ENCODE data around the gene NOL3.
"Not testable (repeated sequence)": the region's sequence is repeated elsewhere in the genome, so short reads cannot be mapped to it uniquely, and the experiment has no call there.

NOL3 gene

DNA sequence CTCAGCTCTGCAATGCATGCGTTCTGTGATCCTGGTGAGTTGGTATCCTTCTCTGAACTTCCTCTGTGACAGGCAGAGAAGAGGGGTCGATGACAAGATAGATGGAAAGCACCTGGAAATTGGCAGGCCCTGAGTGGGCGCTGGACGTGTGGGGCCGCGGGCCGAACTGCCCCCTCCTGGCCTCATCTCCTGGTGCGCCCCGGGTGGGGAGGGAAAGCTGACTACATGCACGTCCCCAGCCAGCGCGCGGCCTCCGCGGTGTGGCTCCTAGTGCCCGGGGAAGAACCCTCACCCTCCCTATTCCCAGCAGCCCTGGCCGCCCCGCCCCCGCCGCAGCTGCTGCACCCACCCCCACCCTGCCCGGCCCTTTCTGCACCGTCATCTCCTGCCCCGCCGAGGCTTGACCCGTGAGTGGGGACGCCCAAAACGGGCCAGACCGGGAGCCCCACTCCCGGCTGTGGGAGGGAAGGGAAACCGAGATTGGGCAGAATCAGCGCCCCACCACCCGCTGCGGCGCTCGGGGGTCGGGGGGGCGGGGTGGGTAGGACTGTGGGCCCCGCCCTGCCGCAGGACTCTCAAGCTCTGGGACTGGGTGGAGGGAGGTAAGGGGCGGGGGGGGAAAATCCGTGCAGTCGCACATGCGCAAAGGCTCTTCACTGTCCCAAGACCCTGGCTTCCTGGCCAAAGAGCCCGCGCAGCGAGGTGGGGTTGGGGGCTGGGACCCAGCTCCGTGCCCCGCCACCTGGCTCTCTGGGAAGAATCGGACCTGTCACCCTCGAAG lies at the start of gene NOL3:
Gene NOL3, plus strand, starts transcription at position 371 of the 781 bp plus-strand sequence.
- peak; percentile 79 for DNase-seq

DNA sequence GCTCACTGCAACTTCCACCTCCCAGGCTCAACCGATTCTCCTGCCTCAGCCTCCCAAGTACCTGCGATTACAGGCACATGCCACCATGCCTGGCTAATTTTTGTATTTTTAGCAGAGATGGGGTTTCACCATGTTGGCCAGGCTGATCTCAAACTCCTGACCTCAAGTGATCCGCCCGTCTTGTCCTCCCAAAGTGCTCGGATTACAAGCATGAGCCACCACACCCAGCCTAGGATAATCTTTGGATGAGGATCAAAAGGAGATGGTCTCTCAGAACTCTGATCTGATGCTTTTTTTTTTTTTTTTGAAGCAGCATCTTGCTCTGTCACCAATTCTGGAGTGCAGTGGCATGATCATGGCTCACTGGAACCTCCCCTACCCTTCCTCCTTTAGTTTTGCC lies 47.5 kb upstream of the NOL3 start:
- DNase-seq, result not testable (repeated sequence)

GRCh38 chr16:67128417-67128816 lies 41.9 kb upstream of the NOL3 start:
- no peak for DNase-seq

- DNase-seq, result no peak
Measured at GRCh38 chr16:67128887-67129286, 41.5 kb upstream of the NOL3 start.

- DNase-seq, result no peak
Measured at GRCh38 chr16:67129422-67129821, 40.9 kb upstream of the NOL3 start.

DNA sequence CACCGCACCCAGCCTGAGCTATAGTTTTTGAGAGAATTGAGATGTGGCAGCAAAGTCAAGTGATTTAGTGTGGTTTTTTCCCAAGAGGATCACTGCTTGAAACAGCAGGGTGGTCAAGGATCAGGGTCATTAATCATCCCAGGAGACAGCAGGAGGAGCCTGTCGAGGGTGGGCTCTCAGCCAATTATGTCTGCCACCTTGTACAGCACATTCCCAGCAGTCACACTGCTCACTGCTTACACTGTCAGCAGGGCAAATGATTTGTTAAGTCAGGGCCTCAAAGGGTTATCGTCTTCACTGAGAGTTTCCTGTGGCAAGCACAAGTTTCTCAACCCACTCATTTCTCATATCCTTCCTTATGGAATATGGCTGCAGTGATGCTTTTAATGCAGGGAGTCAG lies 32.7 kb upstream of the NOL3 start:
- no peak for DNase-seq

DNA sequence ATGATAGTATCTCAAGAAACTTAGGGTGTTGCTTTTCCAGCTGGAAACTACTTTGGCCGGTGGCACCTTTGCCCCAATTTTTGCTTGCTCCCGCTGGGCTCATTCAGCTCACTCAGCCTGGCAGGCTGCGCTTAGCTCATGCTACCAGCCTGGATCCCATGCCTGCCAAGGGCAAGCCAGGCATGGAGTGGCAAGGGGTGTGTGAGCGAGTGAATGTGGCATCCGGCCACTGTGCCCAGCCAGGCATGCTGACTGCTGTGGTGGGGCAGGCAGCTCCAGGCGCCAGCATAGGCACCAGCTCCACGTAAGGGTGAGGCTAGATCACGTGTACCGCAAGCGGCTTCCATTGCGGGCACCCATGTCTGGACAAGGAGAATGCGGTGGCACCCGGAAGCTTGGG lies 28.9 kb upstream of the NOL3 start:
- DNase-seq, result no peak

- no peak for DNase-seq
Measured at GRCh38 chr16:67142342-67142741, 28.0 kb upstream of the NOL3 start.

DNA sequence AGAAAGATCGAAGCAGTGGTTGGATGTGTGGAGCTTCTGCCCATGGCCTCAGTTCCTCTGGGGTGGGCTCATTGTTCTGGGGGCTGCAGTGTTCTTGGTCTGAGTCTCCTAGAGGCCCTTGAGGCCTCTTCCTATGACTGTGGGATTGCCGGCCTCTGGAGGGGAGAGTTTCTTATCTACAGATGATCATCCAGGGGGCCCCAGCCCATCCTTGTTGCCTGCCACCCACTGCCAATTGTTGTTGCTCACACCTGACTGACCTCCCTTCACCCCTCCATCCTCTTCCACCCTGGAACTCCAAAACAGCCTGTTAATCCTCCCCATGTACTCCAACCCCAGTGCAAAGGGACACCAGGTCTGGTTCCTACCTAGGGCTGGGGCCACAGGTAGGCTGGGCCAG lies 25.4 kb upstream of the NOL3 start:
- DNase-seq, result no peak

- DNase-seq, result no peak
Measured at GRCh38 chr16:67145746-67146145, 24.6 kb upstream of the NOL3 start.

- DNase-seq, result no peak
Measured at GRCh38 chr16:67146523-67147357, 23.6 kb upstream of the NOL3 start.

- DNase-seq, result no peak
Measured at GRCh38 chr16:67147437-67148140, 22.7 kb upstream of the NOL3 start.

- DNase-seq, result no peak
Measured at GRCh38 chr16:67148221-67148620, 22.1 kb upstream of the NOL3 start.

GRCh38 chr16:67148656-67149275 lies 21.6 kb upstream of the NOL3 start:
- no peak for DNase-seq

GRCh38 chr16:67149276-67150046 lies 20.9 kb upstream of the NOL3 start:
- no peak for DNase-seq

GRCh38 chr16:67150047-67150832 lies 20.1 kb upstream of the NOL3 start:
- DNase-seq, result peak; percentile 40

- DNase-seq, result peak; percentile 50
Measured at GRCh38 chr16:67150833-67151396, 19.4 kb upstream of the NOL3 start, which contains the start of gene B3GNT9. TSS of gene B3GNT9 (minus strand) at chr16:67150998. CDS start at chr16:67150485, 513 bp downstream.

GRCh38 chr16:67151431-67152097 lies 18.8 kb upstream of the NOL3 start:
- no peak for DNase-seq

- no peak for DNase-seq
Measured at GRCh38 chr16:67154578-67155294, 15.6 kb upstream of the NOL3 start.

All from NCI-H1436 (cell line).